Panc1 (cell line): Measurements from ENCODE around the gene INPP5F. TPM values are rescaled to one million over a fixed set of nuclear protein-coding genes. Genes with fewer than 3 reads are reported as not detected.
"Not testable (repeated sequence)": the region's sequence is repeated elsewhere in the genome, so short reads cannot be mapped to it uniquely, and the experiment has no call there.

ENCODE experiments used
- ATAC-seq: fragments of 200-7000 bp; cut with Tn5 transposase; 2 replicates; pipeline ENCODE4 v1.9.1; 2020; ENCODE audit warnings: mild to moderate bottlenecking, moderate library complexity
- BruUV-seq: library from RNA; stranded (reverse); fragments of 400-500 nt; replicated peaks from 2 replicates; lab custom pipeline; 2021; lab: Mats Ljungman, UMichigan
- CTCF ChIA-PET: fragments of 300-600 bp; sonication (Branson Sonifier 250); formaldehyde crosslinking; loops from one replicate; lab custom pipeline; 2022; ENCODE audit warnings: antibody characterized with exemption; lab: Charles Lee
- POLR2A ChIA-PET: fragments of 300-600 bp; sonication (Branson Sonifier 250); formaldehyde crosslinking; loops from one replicate; lab custom pipeline; 2022; ENCODE audit warnings: antibody characterized with exemption; lab: Charles Lee
- DNase-seq: peaks from one replicate; pipeline ENCODE4 v3.0.0-alpha.2; 2010; ENCODE audit warnings: low read depth, low spot score
- H3K27ac ChIP-seq: 2 replicates; pipeline ENCODE4 v1.5.1; 2011; ENCODE audit warnings: mild to moderate bottlenecking, low read length, inconsistent platforms
- H3K27me3 ChIP-seq: fragments of 200-500 bp; sonication (Bioruptor generic); 2 replicates; pipeline ENCODE4 v1.6.0; 2014; ENCODE audit warnings: low read length, inconsistent platforms; ENCODE audit not compliant: control insufficient read depth, insufficient read depth
- H3K36me3 ChIP-seq: fragments of 200-500 bp; sonication (Bioruptor generic); 2 replicates; pipeline ENCODE4 v1.5.1; 2014; ENCODE audit warnings: inconsistent platforms, mild to moderate bottlenecking, low read length, moderate library complexity; ENCODE audit not compliant: control insufficient read depth, insufficient read depth
- H3K4me1 ChIP-seq: 2 replicates; pipeline ENCODE4 v1.5.1; 2011; ENCODE audit warnings: inconsistent platforms, mild to moderate bottlenecking, low read length, moderate library complexity; ENCODE audit not compliant: control insufficient read depth, insufficient read depth
- H3K4me3 ChIP-seq, 2 experiments: 2 replicates each; pipeline ENCODE4 v1.5.1; 2011 to 2012; ENCODE audit warnings: low read depth in 2 of 2, low read length in 2 of 2, mild to moderate bottlenecking in 2 of 2, inconsistent platforms in 1 of 2, moderate library complexity in 1 of 2
- H3K9me3 ChIP-seq: fragments of 200-500 bp; sonication (Bioruptor generic); 2 replicates; pipeline ENCODE4 v1.5.1; 2014; ENCODE audit warnings: low read depth, mild to moderate bottlenecking, inconsistent platforms, low read length, moderate library complexity; ENCODE audit not compliant: control insufficient read depth, insufficient read depth
- POLR2AphosphoS5 ChIP-seq: IDR thresholded peaks from 2 replicates; pipeline ENCODE4 v1.6.1; 2012; ENCODE audit warnings: mild to moderate bottlenecking, low read depth, low read length, moderate library complexity
- SIN3A ChIP-seq: IDR thresholded peaks from 2 replicates; pipeline ENCODE4 v1.6.1; 2012; ENCODE audit warnings: low read depth, mild to moderate bottlenecking, low read length, moderate library complexity, borderline replicate concordance; ENCODE audit not compliant: insufficient read depth
- TCF7L2 ChIP-seq: IDR thresholded peaks from 2 replicates; pipeline ENCODE4 v1.6.1; 2011; ENCODE audit warnings: mild to moderate bottlenecking, low read depth, low read length, inconsistent platforms
- in situ Hi-C: cut with HindIII; loops from 2 replicates; pipeline ENCODE4 v1.10.0; 2016; ENCODE audit warnings: low sequenced_read_pairs, low pct_unique_long_range_greater_than_20kb
- intact Hi-C: fragments of 100-400 bp; cut with micrococcal nuclease; formaldehyde crosslinking; loops from one replicate; pipeline ENCODE4 v1.10.0; 2022; ENCODE audit not compliant: unreplicated experiment
- total RNA-seq: library from RNA; stranded (reverse); gene quantifications from one replicate; pipeline ENCODE4 v1.2.1, GENCODE V29; 2021; ENCODE audit not compliant: unreplicated experiment
- TF ChIP-seq, protein P1 (sequence below), 2 experiments: IDR thresholded peaks; 2 replicates each; pipeline ENCODE4 v1.6.1; 2011 to 2012; ENCODE audit warnings: low read depth in 2 of 2, control low read depth in 1 of 2, low read length in 1 of 2, mild to moderate bottlenecking in 1 of 2, moderate library complexity in 1 of 2; ENCODE audit not compliant: insufficient read depth in 1 of 2
- TF ChIP-seq, protein P2 (sequence below): fragments of 450-650 bp; IDR thresholded peaks from 2 replicates; pipeline ENCODE4 v1.5.1; 2017; ENCODE audit warnings: mild to moderate bottlenecking

The INPP5F gene
- total RNA-seq, 1 experiment from 2014 or later, result 26.7 TPM

GRCh38 chr10:119772334-119772733, 46.5 kb downstream of the INPP5F start:
- no peaks in the 10 kb centered on the region for H3K36me3 ChIP-seq
- no peak for ATAC-seq
- H3K4me1 ChIP-seq, result no peaks in the 10 kb centered on the region; the same call in 1 of the 2 replicates
- in situ Hi-C loops (no loop called here), intact Hi-C loops (no loop called here)
- ChIA-PET CTCF (no interaction called here), POLR2A (no interaction called here)
- H3K4me3 ChIP-seq, result no peak overlapping the region
- H3K27me3 ChIP-seq, result no peaks in the 10 kb centered on the region
- H3K9me3 ChIP-seq, result no peaks in the 10 kb centered on the region
- no TSS peak for BruUV-seq
- no peak overlapping the region for H3K27ac ChIP-seq
- DNase-seq, result no peak
- TF ChIP-seq SIN3A (no peak), TCF7L2 (no peak), POLR2AphosphoS5 (no peak)
- TF ChIP-seq, protein P1, sequence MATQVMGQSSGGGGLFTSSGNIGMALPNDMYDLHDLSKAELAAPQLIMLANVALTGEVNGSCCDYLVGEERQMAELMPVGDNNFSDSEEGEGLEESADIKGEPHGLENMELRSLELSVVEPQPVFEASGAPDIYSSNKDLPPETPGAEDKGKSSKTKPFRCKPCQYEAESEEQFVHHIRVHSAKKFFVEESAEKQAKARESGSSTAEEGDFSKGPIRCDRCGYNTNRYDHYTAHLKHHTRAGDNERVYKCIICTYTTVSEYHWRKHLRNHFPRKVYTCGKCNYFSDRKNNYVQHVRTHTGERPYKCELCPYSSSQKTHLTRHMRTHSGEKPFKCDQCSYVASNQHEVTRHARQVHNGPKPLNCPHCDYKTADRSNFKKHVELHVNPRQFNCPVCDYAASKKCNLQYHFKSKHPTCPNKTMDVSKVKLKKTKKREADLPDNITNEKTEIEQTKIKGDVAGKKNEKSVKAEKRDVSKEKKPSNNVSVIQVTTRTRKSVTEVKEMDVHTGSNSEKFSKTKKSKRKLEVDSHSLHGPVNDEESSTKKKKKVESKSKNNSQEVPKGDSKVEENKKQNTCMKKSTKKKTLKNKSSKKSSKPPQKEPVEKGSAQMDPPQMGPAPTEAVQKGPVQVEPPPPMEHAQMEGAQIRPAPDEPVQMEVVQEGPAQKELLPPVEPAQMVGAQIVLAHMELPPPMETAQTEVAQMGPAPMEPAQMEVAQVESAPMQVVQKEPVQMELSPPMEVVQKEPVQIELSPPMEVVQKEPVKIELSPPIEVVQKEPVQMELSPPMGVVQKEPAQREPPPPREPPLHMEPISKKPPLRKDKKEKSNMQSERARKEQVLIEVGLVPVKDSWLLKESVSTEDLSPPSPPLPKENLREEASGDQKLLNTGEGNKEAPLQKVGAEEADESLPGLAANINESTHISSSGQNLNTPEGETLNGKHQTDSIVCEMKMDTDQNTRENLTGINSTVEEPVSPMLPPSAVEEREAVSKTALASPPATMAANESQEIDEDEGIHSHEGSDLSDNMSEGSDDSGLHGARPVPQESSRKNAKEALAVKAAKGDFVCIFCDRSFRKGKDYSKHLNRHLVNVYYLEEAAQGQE (IDR thresholded peaks at IDR 0.05; ENCODE audit: insufficient read depth in 1 of 2, low read depth in 2 of 2, low read length in 1 of 2), result no peak
- TF ChIP-seq, protein P2, sequence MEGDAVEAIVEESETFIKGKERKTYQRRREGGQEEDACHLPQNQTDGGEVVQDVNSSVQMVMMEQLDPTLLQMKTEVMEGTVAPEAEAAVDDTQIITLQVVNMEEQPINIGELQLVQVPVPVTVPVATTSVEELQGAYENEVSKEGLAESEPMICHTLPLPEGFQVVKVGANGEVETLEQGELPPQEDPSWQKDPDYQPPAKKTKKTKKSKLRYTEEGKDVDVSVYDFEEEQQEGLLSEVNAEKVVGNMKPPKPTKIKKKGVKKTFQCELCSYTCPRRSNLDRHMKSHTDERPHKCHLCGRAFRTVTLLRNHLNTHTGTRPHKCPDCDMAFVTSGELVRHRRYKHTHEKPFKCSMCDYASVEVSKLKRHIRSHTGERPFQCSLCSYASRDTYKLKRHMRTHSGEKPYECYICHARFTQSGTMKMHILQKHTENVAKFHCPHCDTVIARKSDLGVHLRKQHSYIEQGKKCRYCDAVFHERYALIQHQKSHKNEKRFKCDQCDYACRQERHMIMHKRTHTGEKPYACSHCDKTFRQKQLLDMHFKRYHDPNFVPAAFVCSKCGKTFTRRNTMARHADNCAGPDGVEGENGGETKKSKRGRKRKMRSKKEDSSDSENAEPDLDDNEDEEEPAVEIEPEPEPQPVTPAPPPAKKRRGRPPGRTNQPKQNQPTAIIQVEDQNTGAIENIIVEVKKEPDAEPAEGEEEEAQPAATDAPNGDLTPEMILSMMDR, result no peak

GRCh38 chr10:119773041-119773440, 47.2 kb downstream of the INPP5F start:
- H3K4me3 ChIP-seq, CTCF ChIA-PET, POLR2A ChIA-PET, intact Hi-C loops, H3K27me3 ChIP-seq, BruUV-seq, DNase-seq, H3K36me3 ChIP-seq, ATAC-seq, in situ Hi-C loops, H3K9me3 ChIP-seq, H3K4me1 ChIP-seq, H3K27ac ChIP-seq: not testable (repeated sequence)

- no peak for TF ChIP-seq TCF7L2
- TF ChIP-seq SIN3A, result no peak
- TF ChIP-seq, protein P2, result no peak
- TF ChIP-seq, protein P1 (IDR thresholded peaks at IDR 0.05; ENCODE audit: insufficient read depth in 1 of 2, low read depth in 2 of 2, low read length in 1 of 2), result no peak
- no peak for TF ChIP-seq POLR2AphosphoS5
- H3K4me3 ChIP-seq, result no peak overlapping the region
- in situ Hi-C loops, result no loop called here
- ChIA-PET POLR2A (no interaction called here), CTCF (no interaction called here)
- no peaks in the 10 kb centered on the region for H3K36me3 ChIP-seq
- H3K9me3 ChIP-seq, result no peaks in the 10 kb centered on the region
- no peak overlapping the region for H3K27ac ChIP-seq
- no peaks in the 10 kb centered on the region for H3K27me3 ChIP-seq
- no peaks in the 10 kb centered on the region for H3K4me1 ChIP-seq
- ATAC-seq (no peak), DNase-seq (no peak)
- no TSS peak for BruUV-seq
- intact Hi-C loops, result no loop called here
These were observed 49.7 kb downstream of the INPP5F start for GRCh38 chr10:119775529-119775928.
